Sigmoid colon (tissue), 7 donors: ENCODE results near the gene PDE6A. TPM values are rescaled to one million over a fixed set of nuclear protein-coding genes. Genes with fewer than 3 reads are reported as not detected.

Experiments
- DNase-seq: peaks from one replicate; pipeline ENCODE4 v3.0.0-alpha.2; 2019
- H3K27ac ChIP-seq, 4 donors: fragments of 200-600 bp; sonication (generic); one replicate each; pipeline ENCODE4 v1.5.1; 2016 to 2019; ENCODE audit warnings: mild to moderate bottlenecking in 1 of 4
- H3K27me3 ChIP-seq, 3 donors: fragments of 200-600 bp; sonication (generic); one replicate each; pipeline ENCODE4 v1.5.1; 2019; ENCODE audit warnings: mild to moderate bottlenecking in 1 of 3
- H3K36me3 ChIP-seq, 4 donors: fragments of 200-600 bp; sonication (generic); one replicate each; pipeline ENCODE4 v1.5.1; 2016 to 2019
- H3K4me1 ChIP-seq, 4 donors: fragments of 200-600 bp; sonication (generic); one replicate each; pipeline ENCODE4 v1.5.1; 2017 to 2019
- H3K4me3 ChIP-seq, 4 donors: fragments of 200-600 bp; sonication (generic); one replicate each; pipeline ENCODE4 v1.5.1; 2017 to 2019; ENCODE audit warnings: mild to moderate bottlenecking in 2 of 4, moderate library complexity in 1 of 4
- H3K9me3 ChIP-seq, 4 donors: fragments of 200-600 bp in 3 of 4; sonication (generic) in 3 of 4; one replicate each; pipeline versions ENCODE4 v1.5.1 to v1.6.1; 2013 to 2019
- EP300 ChIP-seq, 4 donors: sonication (generic); formaldehyde crosslinking; IDR thresholded peaks; one replicate each; pipeline ENCODE4 v1.6.1; 2017; ENCODE audit warnings: antibody characterized with exemption in 4 of 4
- POLR2A ChIP-seq, 2 donors: fragments of 450-650 bp; IDR thresholded peaks; one replicate each; pipeline ENCODE4 v1.6.1; 2016; ENCODE audit warnings: antibody characterized with exemption in 2 of 2, mild to moderate bottlenecking in 2 of 2, moderate library complexity in 2 of 2
- POLR2AphosphoS5 ChIP-seq, 4 donors: sonication (generic); formaldehyde crosslinking; IDR thresholded peaks; one replicate each; pipeline ENCODE4 v1.6.1; 2017; ENCODE audit warnings: antibody characterized with exemption in 4 of 4
- WGBS, 2 donors: extraction: QIAGEN DNeasy Blood & Tissue Kit; methylation state at CpG; one replicate each; pipeline ENCODE4 v1.1.7; 2013; 5-methylcytosine and 5-hydroxymethylcytosine counted together
- intact Hi-C: fragments of 100-400 bp; cut with DNase I; formaldehyde crosslinking; loops from one replicate; pipeline ENCODE4 v1.15.1; 2023
- polyA plus RNA-seq, 3 donors: library from polyadenylated mRNA; stranded (reverse); fragments of 200-250 nt; gene quantifications; one replicate each; pipeline ENCODE4 v1.2.3, GENCODE V29; 2013
- total RNA-seq, 4 donors: library from RNA; depleted of rRNA; stranded (reverse); fragments of >200 nt; gene quantifications; one replicate each; pipeline ENCODE4 v1.1.0, GENCODE V29; 2016
- TF ChIP-seq, protein P1 (sequence below), 4 experiments: fragments of 450-650 bp in 3 of 4; fragments of 200-600 bp in 1 of 4; IDR thresholded peaks; one replicate each; pipeline ENCODE4 v1.5.1; 2016 to 2019; ENCODE audit warnings: antibody characterized with exemption in 4 of 4, mild to moderate bottlenecking in 3 of 4, moderate library complexity in 2 of 4
- donor health status: healthy with polysubstance abuse.
- donor health status: Bipolar disorder and iron deficiency.
- donor health status: healthy.

PDE6A gene
- total and polyA plus RNA-seq, 7 donors, result 1.6 to 2.8 (median 2.4) TPM; not detected in 4

DNA sequence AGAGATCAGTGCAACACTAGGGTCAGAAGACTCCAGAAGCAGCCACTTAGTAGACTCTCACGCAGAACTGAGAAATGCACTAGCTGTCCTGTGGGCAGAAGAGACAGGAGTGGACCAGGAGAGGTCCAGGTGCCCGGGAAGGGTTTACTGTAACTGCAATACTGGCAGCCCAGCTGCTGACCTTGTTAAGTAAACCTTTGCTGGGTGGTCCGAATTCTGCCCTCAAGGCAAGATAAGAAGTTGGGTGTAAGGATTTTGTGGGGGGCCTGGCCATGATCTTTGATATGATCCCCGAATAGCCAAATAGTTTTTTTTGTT, 91.3 kb downstream of the PDE6A start:
- H3K27ac ChIP-seq, result peak overlapping the region in 3 of 4 donors; percentile 24 to 63 (median 33)
- H3K4me1 ChIP-seq, result peaks cover 0 to 24% (median 20%) of the 10 kb centered on the region in 4 donors
- no peak for DNase-seq
- no peak for TF ChIP-seq POLR2A (IDR thresholded peaks at IDR 0.05)
- TF ChIP-seq, protein P1, sequence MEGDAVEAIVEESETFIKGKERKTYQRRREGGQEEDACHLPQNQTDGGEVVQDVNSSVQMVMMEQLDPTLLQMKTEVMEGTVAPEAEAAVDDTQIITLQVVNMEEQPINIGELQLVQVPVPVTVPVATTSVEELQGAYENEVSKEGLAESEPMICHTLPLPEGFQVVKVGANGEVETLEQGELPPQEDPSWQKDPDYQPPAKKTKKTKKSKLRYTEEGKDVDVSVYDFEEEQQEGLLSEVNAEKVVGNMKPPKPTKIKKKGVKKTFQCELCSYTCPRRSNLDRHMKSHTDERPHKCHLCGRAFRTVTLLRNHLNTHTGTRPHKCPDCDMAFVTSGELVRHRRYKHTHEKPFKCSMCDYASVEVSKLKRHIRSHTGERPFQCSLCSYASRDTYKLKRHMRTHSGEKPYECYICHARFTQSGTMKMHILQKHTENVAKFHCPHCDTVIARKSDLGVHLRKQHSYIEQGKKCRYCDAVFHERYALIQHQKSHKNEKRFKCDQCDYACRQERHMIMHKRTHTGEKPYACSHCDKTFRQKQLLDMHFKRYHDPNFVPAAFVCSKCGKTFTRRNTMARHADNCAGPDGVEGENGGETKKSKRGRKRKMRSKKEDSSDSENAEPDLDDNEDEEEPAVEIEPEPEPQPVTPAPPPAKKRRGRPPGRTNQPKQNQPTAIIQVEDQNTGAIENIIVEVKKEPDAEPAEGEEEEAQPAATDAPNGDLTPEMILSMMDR (IDR thresholded peaks at IDR 0.05), result peak in 1 of 4 experiments; percentile 33
- WGBS, 2 donors, result 68 to 80% methylated on average over 4 of the region's 4 CpGs
- H3K9me3 ChIP-seq, result no peaks in the 10 kb centered on the region
- intact Hi-C loops, result loop anchor here (2.0 to 5.0 kb wide), 3 partner anchors 109 to 216 kb away; partner anchors contain the start of gene SLC26A2
- no peak overlapping the region for H3K4me3 ChIP-seq
- H3K36me3 ChIP-seq, result peaks cover 0 to 27% (median 12%) of the 10 kb centered on the region in 4 donors
- H3K27me3 ChIP-seq, result no peaks in the 10 kb centered on the region

DNA sequence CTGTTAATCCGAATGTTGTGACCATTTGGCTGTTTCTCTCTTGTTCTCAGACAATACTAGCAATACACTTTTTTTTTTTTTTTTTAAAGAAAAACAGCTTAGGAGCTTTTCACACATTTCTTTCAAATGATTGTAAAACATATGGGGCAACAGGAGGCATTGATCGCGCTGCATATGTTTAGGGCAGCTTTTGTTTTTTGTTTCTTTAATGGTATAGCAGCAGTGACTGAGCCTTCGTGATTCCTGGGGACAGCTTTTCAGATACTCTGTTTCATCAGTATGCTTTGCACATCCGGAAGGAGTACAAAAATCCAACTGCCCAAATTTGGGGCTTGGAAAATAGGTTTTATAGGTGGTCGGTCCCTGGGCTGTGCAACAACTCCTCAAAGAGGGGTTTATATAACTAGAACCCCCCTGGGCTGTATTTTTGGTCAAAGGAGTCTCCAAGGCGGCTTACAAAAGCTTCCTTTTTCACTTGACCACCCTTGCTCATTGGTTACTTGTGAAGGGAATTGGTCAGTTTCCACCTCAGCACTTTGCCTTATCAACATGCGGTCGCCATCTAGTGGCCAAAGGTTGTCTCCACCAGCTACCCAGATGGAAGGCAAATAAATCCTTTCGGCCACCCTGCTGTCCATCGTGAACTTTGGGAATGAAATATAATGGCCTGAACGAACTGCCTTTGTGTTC, 91.8 kb downstream of the PDE6A start:
- TF ChIP-seq POLR2A (IDR thresholded peaks at IDR 0.05) (no peak), EP300 (IDR thresholded peaks at IDR 0.05) (no peak), POLR2AphosphoS5 (IDR thresholded peaks at IDR 0.05) (no peak)
- TF ChIP-seq, protein P1 (IDR thresholded peaks at IDR 0.05), result peak; percentile 85 to 92 (median 89)
- H3K27me3 ChIP-seq, result no peaks in the 10 kb centered on the region
- peak overlapping the region; percentile 9 to 63 (median 34) for H3K27ac ChIP-seq
- H3K36me3 ChIP-seq, result peaks cover 0 to 32% (median 16%) of the 10 kb centered on the region in 4 donors
- intact Hi-C loops, result loop anchor here (2.0 to 5.0 kb wide), 3 partner anchors 110 to 216 kb away; partner anchors contain the start of gene SLC26A2
- peaks cover 0 to 19% (median 15%) of the 10 kb centered on the region in 4 donors for H3K4me1 ChIP-seq
- H3K4me3 ChIP-seq, result no peak overlapping the region
- no peaks in the 10 kb centered on the region for H3K9me3 ChIP-seq
- 48 to 53% methylated on average over 12 of the region's 12 CpGs for WGBS, 2 donors
- peak; percentile 87 for DNase-seq

DNA sequence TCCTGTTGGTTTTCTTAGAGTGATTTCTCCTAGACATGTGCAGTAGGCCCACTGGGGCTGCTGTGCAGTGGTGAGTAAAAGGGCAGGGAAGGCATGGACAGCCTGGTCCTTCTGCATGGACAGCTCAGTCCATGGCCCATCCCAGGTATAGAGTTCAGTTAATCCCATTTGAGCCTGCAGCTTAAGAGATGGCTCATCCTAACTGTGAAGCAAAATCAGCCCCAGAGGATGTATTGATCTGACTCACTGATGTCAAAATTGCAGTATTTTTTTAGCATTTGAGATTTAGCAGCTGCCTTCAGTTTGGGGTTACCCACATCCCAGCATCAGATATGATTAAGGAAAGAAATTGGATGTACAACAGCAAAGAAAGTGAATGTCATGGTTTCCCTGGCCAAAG, 93.4 kb downstream of the PDE6A start:
- DNase-seq, result no peak
- Histone ChIP-seq H3K4me3 (no peak overlapping the region), H3K27ac (no peak overlapping the region), H3K36me3 (peaks cover 13 to 48% (median 29%) of the 10 kb centered on the region in 4 donors), H3K4me1 (peaks cover 0 to 9% (median 6%) of the 10 kb centered on the region in 4 donors), H3K27me3 (no peaks in the 10 kb centered on the region), H3K9me3 (no peaks in the 10 kb centered on the region)
- TF ChIP-seq EP300 (IDR thresholded peaks at IDR 0.05) (no peak), POLR2A (IDR thresholded peaks at IDR 0.05) (no peak), POLR2AphosphoS5 (IDR thresholded peaks at IDR 0.05) (no peak)
- TF ChIP-seq, protein P1 (IDR thresholded peaks at IDR 0.05), result no peak
- intact Hi-C loops, result loop anchor here (5.0 kb wide), 2 partner anchors 111 to 194 kb away; partner anchors contain the start of gene SLC26A2

DNA sequence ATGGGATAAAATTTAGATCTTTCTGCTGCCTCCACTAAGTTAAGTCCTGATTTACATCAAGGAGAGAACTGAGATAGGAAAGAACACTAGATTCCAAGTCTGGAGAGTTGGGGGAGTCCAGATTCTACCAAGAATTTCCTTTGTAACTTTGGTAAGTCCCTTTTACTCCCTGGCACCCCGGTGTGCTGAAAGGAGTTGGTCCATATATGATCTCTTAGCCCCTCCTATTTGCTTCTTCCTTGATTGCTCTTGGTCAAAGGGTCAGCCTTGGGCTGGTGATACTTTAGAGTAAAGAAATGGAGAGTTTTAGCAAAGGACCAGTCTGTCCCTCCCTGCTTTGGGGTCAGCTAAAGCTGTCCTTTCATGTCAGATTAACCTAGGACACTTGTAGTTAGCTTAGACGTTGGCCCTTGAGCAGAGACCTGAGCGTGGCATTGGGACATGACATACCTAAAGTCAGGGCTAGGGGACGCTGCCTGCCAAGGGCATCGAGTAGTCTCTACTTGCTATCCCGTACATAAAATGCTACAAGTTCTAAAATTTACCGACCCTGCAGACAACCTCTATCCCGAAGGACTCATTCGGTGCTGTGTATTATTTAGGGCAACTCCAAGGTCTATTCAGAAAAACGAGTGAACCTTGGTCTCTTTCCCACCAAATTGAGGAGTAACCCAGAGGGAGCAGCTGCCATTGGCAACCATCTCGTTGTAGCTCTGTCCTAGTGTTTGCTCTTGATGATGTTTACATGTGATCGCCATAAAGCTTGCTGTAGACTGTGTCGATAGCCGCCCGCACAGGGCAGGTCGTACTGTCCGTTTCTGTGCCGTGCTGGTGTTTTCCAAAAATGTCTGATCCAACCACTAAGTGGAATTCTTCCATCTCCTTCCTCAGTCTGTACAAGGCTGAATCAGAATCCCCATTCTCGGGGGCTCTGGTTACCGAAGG, 94.4 kb downstream of the PDE6A start:
- Histone ChIP-seq H3K9me3 (no peaks in the 10 kb centered on the region), H3K27me3 (no peaks in the 10 kb centered on the region), H3K27ac (no peak overlapping the region), H3K4me1 (peaks cover 0 to 9% (median 6%) of the 10 kb centered on the region in 4 donors), H3K4me3 (no peak overlapping the region), H3K36me3 (peaks cover 19 to 55% (median 37%) of the 10 kb centered on the region in 4 donors)
- intact Hi-C loops, result loop anchor here (5.0 kb wide), 2 partner anchors 112 to 193 kb away; partner anchors contain the start of gene SLC26A2
- TF ChIP-seq, protein P1 (IDR thresholded peaks at IDR 0.05), result peak in 1 of 4 experiments; percentile 43
- TF ChIP-seq POLR2AphosphoS5 (IDR thresholded peaks at IDR 0.05) (no peak), EP300 (IDR thresholded peaks at IDR 0.05) (no peak), POLR2A (IDR thresholded peaks at IDR 0.05) (no peak)
- WGBS, 2 donors, result 25 to 77% methylated on average over 20 of the region's 20 CpGs
- no peak for DNase-seq
